HG02623 (cell line): ENCODE results near the gene OR14A2.
"Not testable (repeated sequence)": the region's sequence is repeated elsewhere in the genome, so short reads cannot be mapped to it uniquely, and the experiment has no call there.

Experiments used
- ATAC-seq: cut with Tn5 transposase; IDR thresholded peaks from one replicate; pipeline ENCODE4 v1.9.1; 2021; ENCODE audit warnings: moderate library complexity; ENCODE audit not compliant: unreplicated experiment

OR14A2 gene

DNA sequence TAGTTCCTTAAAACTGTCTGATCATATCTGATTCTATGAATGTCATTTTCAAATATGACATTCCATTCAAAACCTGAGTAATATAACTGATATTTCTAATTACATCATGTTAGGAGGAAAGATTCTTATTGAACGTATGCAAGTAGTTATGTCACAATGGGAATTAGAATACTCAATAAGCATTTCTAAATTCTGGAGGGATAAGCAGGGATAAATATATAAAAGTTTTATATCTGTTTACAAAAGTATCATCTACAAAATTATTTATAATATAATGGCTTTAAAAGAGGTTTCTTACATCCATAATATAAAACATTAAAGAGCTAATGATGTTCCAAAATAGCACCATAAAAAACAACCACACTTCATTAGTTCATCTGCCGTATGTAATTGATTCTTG is at the start of gene OR14A2:
OR14A2 (minus strand) TSS at position 101 of the 400 bp plus-strand sequence.
- ATAC-seq, result no peak

DNA sequence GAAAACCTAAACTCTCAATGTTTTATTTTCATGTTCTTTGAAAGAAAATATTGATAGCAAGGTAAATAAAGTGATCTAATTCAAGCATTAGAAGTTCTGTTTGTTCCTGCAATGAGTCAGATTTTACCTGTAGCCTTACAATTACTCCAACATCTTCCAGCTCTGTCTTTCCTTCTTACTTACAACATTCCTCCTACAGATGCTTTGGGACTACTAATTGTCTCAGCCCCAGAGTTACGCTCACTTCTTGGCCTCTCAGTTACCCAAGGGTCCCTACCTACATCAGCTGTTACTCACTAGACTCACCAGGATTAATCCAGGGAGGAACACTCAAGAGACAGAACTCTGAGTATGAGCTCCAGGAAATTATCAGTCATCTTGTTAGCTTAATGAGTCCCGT is 49.6 kb upstream of the OR14A2 start:
- ATAC-seq, result no peak

DNA sequence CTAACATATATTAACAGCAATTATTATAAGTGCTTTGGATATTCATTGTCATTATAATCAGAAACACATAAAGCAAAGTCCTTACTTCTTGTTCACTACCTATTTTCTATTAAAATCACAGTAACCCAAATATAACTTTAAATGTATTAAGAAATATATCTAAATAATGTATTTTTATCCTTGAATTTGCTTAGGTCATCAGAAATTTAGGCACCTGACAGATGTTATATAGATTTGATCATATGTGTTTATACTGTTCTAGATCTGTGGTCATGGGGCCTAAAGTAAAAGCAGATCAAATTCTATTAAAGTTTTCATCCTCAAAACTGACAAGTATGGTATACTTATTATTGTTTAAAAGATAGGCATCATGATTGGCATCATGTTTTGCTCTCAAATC is 21.7 kb upstream of the OR14A2 start:
- no peak for ATAC-seq

DNA sequence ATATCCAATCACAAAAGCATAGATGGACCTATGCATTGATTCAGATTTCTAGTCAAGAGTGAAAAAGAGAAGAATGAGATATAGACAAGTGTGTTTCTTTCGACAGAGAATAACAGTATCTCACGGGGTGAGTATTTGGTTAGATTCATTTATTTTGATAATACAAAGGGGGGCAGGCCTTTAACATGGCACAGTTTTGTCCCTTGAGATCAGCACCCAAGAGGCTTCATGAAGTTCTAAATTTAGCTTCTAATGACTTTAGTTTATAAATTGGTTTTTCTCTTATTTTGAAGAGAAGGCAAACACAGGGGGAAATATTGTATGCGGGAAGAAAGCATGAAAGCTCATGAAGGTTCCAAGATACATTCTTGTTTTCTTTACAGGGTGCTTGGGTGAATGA is 12.5 kb upstream of the OR14A2 start, which contains the start of gene OR1C1:
OR1C1 (minus strand) TSS at position 101 of the 400 bp plus-strand sequence. CDS start 2,150 bp downstream, outside the sequence.
- no peak for ATAC-seq

DNA sequence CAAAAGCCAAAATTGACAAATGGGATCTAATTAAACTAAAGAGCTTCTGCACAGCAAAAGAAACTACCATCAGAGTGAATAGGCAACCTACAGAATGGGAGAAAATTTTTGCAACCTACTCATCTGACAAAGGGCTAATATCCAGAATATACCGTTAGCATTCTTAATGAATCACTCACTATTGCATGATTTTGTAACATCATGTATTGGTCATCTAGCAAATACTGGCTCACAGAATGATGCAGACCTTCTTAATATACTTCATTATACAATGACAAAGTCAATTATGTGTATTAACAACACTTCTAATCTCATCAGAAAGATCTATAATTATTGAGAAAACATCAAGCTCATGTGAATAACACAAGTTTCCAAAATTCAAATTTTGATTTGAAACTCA is 6.4 kb upstream of the OR14A2 start:
- not testable (repeated sequence) for ATAC-seq

DNA sequence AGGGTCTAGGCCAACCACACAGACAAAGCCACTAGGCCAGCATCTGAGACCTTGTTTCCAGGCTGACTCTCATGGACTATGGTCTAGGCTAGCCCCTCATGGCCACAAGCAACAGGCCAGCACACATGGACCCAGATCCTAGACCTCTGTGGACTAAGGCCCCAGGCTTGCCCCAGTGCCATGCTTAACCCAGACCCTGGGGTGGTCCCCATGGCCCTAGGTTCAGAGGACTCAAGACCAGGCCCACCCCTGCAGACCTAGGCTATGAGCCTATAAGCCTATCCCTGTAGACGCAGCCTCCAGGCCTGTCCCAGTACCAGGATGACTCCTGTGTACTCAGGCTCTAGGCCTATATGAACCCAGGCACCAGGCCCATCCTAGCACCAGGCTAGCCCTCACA is 1.9 kb upstream of the OR14A2 start:
- no peak for ATAC-seq

DNA sequence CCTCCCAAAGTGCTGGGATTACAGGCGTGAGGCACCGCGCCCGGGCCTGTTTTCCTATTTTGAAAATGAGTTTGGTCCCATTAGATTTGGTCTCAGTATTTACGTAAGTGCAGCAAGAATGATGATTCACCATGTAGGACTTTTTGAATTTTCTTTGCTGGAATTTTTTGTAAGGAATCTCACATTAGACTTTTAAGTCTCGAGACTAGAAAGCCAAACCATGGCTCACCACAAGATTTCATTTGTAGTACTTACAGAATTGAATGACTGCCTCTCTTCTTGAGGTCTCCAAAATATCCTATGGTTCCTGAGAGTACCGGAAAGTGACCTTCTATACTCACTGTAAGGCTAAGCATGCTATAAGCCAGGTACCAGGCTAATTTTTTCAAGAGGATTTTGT is 325 bp downstream of the OR14A2 start:
- ATAC-seq, result no peak

DNA sequence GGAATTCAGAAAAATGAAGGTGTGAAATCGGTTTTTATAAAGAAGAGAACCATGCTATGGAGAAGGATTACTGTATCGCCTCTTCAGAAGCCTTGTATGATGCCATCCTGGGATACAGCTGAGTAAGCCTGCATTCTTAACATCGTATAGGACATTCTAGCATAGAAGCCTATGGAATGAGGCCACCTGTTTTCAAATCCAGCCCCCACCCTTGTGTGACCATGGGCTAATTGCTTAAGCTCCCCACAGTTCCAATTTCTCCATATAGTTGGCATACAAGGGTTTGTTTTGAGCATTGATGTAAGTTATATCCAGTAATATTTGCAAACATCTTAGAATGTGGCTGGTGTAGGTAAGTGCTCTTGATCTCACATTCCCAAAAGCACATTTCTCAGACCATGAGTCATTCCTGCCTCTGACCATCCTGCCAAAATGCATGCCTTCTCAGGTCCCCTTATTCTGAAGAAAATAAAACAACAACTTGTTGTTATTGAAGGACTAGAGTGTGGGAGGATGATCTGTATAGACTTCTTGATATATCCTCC is 1.5 kb downstream of the OR14A2 start:
- ATAC-seq, result no peak

DNA sequence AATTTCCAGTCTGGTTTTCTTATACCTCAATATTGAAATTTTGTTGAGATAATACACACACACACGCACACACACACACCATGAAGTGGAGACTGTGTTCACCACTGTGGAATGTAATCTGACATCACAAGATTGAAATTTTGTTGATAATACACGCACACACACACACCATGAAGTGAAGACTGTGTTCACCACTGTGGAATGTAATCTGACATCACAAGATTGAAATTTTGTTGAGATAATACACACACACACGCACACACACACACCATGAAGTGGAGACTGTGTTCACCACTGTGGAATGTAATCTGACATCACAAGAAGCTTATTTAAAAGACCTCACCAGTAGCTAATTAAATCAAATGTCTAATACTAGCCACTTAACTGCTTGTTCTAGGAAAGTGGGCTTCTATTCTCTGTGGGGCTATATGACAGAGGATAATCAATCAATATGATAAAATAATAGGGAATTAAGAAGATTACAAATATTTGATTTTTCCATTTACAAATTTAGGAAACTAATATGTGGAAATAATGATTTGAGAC is 5.7 kb downstream of the OR14A2 start:
- ATAC-seq, result not testable (repeated sequence)

DNA sequence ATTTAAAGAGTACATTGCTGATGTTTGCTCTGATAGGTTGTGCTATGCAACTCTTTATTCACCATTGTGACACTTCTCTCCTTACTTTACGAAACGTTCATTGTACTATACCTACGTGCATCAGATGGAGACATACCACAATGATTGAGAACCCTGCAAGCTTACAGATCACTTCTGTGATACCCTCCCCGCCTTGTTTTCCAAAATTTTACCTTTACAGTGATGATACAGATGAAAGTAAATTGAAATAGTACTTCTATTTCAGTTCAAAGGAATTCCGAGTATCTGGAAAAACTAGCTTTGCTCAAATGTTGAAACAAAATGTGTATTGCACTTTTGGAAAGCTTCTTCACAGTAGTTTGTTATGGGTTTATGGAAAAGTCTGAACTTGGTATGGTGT is 6.2 kb downstream of the OR14A2 start:
- ATAC-seq, result no peak

DNA sequence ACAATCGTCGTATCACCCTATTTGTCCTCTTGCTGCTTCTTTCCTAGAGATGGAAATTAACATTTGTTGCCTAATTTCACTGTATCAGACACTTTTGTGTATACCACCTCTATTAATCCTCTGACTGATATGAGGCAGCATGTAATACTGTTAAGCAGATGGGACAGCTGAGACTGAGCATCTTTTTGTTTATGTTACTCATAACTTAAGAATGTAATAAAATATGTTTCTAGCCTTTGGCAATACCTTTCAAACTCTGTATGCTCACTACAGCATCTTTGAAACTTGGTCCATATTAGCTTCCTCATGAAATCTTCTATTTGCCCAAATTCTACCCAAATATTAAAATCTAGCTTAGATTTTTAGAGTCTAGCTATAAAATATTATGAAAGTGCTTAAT is 7.2 kb downstream of the OR14A2 start:
- ATAC-seq, result no peak

DNA sequence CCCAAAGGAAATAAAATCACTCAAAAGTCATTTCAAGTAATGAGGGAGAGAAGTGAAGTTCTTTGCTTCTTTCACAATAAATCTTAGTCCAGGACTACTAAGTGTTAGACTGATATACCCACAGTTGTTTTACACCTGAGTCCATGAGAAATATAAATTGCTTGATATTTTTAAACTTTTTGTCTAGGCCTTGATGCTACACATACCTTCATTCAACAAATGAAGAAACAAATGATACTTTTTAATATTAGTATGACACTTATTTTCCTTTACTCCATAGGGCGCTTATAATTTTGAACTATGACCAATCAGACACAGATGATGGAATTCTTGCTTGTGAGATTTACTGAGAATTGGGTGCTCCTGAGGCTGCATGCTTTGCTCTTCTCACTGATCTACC is 9.6 kb downstream of the OR14A2 start, which contains the start of gene OR14K1:
OR14K1 (plus strand) TSS at position 301 of the 400 bp plus-strand sequence; CDS start at position 301, 0 bp downstream.
- no peak for ATAC-seq

DNA sequence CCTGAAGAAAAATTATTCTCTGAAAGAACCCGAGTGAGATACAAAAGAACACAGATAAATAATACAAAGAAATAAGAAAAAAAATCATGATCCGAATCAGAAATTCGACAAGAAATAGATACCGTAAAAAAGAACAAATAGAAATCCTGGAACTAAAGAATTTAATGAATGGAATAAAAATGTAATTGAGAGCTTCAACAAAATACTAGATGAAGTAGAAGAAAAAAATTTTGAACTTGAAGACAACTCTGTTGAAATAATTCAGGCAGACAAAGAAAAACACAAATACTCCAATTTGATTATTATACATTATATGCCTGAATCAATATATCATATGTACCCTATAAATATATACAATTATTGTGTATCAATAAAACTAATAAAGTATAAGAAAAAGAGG is 26.7 kb downstream of the OR14A2 start:
- no peak for ATAC-seq

DNA sequence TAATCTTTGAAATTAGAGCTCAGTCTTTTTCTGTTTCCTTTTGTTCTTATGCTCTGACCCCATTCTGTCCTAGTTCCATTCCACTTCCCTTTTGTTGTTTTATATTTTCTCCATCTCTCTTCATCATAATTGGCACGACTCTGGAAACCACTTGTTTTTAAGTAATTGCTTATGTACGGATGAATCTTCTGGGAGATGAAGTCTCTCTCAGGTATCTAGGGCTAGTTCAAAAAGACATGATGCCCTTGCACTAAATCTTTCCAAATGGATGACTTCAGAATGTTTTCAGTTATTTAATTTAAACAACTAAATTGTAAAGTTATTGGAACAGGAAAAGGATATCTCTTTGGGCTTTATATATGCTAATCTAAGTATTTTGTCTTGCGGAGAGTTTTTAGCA is 31.4 kb downstream of the OR14A2 start, which contains the start of gene OR6F1:
OR6F1 (minus strand) TSS at position 101 of the 400 bp plus-strand sequence. CDS start 3,891 bp downstream, outside the sequence.
- no peak for ATAC-seq

DNA sequence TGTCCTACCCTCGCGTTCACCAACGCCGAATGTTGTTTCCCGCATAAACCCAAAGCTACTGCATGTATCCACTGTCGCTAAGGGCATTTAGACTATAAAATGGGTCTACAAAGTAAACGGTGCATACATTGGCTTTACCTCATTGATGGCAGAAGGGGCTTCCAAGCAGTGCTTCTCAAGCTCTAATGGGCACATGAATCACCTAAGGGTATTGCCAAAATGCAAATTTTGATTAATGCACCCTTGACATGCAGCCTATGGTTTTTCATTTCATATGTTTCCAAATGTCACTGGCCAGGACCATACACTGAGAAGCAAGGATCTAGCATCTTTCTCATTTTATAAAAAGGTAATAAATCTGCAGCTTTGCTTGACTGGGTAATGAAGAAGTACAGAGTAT is 34.2 kb downstream of the OR14A2 start:
- ATAC-seq, result no peak

DNA sequence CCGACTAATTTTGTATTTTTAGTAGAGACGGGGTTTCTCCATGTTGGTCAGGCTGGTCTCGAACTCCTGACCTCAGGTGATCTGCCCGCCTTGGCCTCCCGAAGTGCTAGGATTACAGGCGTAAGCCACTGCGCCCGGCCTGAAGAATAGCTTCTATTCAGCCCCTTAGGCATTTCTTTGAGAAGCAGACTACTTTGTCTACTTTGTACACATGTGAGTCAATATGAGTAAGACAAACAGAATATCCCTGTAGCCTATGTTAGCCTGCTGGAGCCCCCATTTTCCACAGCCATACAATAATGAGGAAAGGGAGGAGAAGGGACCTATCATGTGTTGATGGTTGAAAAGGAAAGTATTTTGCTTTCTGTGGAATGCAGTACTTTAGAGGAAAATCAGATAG is 37.3 kb downstream of the OR14A2 start:
- ATAC-seq, result not testable (repeated sequence)

DNA sequence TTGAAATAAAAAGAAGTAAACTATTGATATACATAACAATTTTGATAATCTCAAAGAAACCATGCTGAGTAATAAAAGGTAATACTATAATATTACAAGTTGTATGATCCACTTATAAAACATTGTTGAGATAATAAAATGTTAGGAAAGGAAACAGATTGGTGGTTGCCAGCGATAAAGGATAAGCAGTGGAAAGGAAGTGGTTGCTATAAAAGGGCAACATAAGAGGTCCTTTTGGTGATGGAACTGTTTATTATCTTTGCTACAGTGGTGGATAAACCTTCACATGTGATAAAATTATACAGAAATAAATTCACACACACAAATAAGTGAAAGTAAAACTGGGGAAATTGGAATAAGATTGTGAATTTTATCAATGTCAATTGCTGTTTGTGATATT is 46.6 kb downstream of the OR14A2 start:
- ATAC-seq, result no peak

DNA sequence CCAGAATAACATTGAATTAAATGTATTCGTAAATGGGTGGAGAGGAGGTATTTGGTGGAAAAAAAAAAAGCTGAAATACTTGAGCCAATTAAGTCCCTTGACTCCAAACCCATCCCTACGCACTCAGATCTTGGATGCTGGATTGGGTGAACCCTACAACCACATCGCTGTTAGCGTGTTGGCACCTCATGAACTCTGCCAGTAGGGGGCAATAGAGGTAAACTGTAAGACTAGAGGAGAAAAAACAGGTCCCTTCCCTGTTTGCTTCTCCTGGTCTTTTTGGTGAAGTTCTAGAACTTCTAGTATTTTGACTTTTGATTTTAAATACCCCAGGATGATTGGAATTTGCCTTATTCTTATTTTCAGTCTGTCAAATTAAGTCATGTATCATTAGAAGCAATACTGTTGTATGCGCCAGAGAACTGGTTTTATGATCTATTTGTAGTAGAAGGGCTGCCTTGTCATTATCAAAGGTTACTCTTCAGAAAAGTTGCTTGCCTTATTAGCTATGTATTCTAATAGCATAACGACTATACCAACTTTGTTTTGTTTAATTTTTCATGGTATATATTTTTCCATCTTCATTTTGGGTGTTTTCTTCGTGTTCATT is 66.5 kb downstream of the OR14A2 start:
- ATAC-seq, result peak; percentile 92

DNA sequence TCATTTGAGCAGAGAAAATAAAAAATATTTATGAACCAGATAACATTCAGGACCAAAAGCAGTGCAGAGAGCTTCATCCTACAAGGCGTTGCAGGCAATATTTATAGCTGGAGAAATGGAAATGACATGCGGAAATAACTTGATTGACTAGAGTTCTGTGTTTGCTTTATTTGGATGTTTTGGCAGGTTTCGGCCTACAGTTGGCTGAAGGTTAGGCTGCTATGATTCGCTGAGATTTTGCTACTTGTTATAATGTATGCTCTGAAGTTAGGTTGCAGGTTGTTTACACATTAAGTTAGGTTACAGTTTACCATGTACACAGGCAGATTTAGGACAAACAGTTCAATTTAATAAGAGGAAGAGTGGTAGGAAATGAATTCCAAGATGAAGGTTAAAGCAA is 67.8 kb downstream of the OR14A2 start:
- no peak for ATAC-seq

DNA sequence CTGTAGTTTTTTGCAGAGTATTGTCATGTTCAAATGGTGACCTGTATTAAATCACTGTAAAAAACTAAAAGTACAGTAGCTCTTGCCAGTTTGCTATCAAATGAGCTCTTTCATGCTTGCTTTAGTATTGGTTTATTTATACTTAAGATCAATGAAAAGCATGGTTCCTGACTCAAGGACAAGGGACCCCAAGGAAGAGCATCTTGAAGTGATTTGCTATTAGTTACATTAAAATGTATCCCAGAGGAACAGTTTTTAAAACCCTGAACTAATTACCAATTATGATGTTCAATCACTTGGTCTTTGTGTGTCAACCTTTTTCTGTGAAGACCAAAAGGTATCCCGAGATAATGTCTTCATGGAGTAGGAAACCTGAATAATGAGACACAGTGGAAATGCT is 68.3 kb downstream of the OR14A2 start, which contains the start of gene OR13G1:
OR13G1 (minus strand) TSS at position 101 of the 400 bp plus-strand sequence. CDS start 6,698 bp downstream, outside the sequence.
- no peak for ATAC-seq
